PFSK-1 (cell line): ENCODE results near the gene GPM6B.

Experiments
- FOXP2 ChIP-seq: optimal IDR thresholded peaks from 2 replicates; pipeline ENCODE3; 2011; ENCODE audit warnings: borderline replicate concordance, control low read depth, inconsistent platforms; ENCODE audit not compliant: insufficient read depth; ENCODE audit errors: extremely low read length, extremely low read depth
- POLR2AphosphoS5 ChIP-seq: IDR thresholded peaks from 2 replicates; pipeline ENCODE4 v1.6.1; 2012; ENCODE audit warnings: low read depth, mild to moderate bottlenecking, control low read depth, low read length, moderate library complexity
- SIN3A ChIP-seq: IDR thresholded peaks from 2 replicates; pipeline ENCODE4 v1.6.1; 2012; ENCODE audit warnings: mild to moderate bottlenecking, low read length, moderate library complexity, borderline replicate concordance; ENCODE audit not compliant: insufficient read depth
- TAF1 ChIP-seq: IDR thresholded peaks from 2 replicates; pipeline ENCODE4 v1.6.1; 2012; ENCODE audit warnings: low read length, control low read depth, borderline replicate concordance; ENCODE audit not compliant: insufficient read depth
- TF ChIP-seq, protein P1 (sequence below), 2 experiments: IDR thresholded peaks; 2 replicates each; pipeline versions ENCODE4 v1.6.1 to v1.8.0; 2011 to 2012; ENCODE audit warnings: low read depth in 2 of 2, low read length in 2 of 2, control low read depth in 1 of 2, inconsistent platforms in 1 of 2, mild to moderate bottlenecking in 1 of 2, moderate library complexity in 1 of 2; ENCODE audit not compliant: insufficient read depth in 1 of 2

The GPM6B gene

GRCh38 chrX:13790206-13791131, 26.4 kb downstream of the GPM6B start:
- TF ChIP-seq FOXP2 (no peak), POLR2AphosphoS5 (no peak), TAF1 (no peak), SIN3A (no peak)
- TF ChIP-seq, protein P1, sequence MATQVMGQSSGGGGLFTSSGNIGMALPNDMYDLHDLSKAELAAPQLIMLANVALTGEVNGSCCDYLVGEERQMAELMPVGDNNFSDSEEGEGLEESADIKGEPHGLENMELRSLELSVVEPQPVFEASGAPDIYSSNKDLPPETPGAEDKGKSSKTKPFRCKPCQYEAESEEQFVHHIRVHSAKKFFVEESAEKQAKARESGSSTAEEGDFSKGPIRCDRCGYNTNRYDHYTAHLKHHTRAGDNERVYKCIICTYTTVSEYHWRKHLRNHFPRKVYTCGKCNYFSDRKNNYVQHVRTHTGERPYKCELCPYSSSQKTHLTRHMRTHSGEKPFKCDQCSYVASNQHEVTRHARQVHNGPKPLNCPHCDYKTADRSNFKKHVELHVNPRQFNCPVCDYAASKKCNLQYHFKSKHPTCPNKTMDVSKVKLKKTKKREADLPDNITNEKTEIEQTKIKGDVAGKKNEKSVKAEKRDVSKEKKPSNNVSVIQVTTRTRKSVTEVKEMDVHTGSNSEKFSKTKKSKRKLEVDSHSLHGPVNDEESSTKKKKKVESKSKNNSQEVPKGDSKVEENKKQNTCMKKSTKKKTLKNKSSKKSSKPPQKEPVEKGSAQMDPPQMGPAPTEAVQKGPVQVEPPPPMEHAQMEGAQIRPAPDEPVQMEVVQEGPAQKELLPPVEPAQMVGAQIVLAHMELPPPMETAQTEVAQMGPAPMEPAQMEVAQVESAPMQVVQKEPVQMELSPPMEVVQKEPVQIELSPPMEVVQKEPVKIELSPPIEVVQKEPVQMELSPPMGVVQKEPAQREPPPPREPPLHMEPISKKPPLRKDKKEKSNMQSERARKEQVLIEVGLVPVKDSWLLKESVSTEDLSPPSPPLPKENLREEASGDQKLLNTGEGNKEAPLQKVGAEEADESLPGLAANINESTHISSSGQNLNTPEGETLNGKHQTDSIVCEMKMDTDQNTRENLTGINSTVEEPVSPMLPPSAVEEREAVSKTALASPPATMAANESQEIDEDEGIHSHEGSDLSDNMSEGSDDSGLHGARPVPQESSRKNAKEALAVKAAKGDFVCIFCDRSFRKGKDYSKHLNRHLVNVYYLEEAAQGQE (IDR thresholded peaks at IDR 0.05; ENCODE audit: insufficient read depth in 1 of 2, low read depth in 2 of 2, low read length in 2 of 2): no peak

DNA sequence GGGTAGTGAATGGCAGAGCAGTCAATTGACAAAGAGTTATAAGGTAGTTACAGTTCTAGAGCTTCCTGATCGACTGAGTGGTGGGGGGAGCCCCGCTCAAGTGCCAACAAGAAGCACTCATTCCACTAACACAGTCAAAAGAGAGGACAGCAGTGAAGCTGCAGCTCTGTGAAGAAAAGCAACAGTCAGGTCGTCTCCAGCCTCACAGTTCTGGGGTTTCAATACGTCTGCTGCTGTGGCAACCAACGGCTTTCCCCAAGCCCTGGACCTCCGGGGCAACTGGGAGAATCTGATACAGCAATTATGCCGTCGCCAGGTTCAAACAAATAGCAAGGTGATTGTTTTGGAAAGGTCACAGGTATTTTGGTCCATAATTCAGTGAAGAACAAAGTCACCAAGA, 30.8 kb downstream of the GPM6B start:
- TF ChIP-seq, protein P1 (IDR thresholded peaks at IDR 0.05; ENCODE audit: insufficient read depth in 1 of 2, low read depth in 2 of 2, low read length in 2 of 2): no peak
- TF ChIP-seq FOXP2 (no peak), SIN3A (no peak), TAF1 (no peak), POLR2AphosphoS5 (no peak)

DNA sequence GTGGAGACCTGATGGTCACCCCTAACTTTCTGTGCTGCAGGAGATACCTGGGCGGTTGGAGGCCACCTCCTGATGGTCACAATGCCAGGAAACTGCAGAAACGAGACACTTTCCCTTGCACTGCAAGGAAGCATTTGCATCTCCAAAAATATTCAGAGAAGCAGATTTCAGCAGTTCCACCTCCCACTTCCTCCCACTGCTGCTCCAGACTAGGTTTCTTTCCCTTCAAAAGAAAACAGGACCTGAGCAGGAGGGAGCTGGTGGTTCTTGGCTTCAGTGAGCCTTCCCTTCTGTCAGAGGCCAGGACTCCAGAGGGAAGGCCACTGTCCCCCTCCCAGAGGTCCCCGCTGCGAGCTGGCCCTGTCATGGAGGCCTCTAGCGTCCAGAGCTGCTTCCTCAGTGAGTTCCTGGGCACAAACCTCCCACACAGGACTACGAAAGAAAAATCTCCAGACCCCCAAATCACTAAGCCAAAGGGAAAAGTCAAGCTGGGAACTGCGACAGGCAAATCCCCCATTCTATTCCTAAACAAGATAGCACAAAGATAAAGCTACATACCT, 35.9 kb downstream of the GPM6B start:
- TF ChIP-seq TAF1 (no peak), SIN3A (no peak), POLR2AphosphoS5 (no peak), FOXP2 (no peak)
- TF ChIP-seq, protein P1 (IDR thresholded peaks at IDR 0.05; ENCODE audit: insufficient read depth in 1 of 2, low read depth in 2 of 2, low read length in 2 of 2): no peak

- TF ChIP-seq FOXP2 (no peak), POLR2AphosphoS5 (no peak), SIN3A (no peak)
- TF ChIP-seq, protein P1 (IDR thresholded peaks at IDR 0.05; ENCODE audit: insufficient read depth in 1 of 2, low read depth in 2 of 2, low read length in 2 of 2): no peak
These were observed 38.0 kb downstream of the GPM6B start for GRCh38 chrX:13778916-13779315.
